Hepatocyte (in vitro differentiated cells): ENCODE measurements around the gene GPATCH11.

ENCODE experiments used
- CTCF ChIP-seq: fragments of 200-600 bp; sonication (generic); IDR thresholded peaks from 2 replicates; pipeline ENCODE4 v1.5.1; 2016; ENCODE audit warnings: antibody characterized with exemption, mild to moderate bottlenecking; ENCODE audit not compliant: poor library complexity
- EZH2 ChIP-seq: fragments of 200-600 bp; sonication (generic); IDR thresholded peaks from 2 replicates; pipeline ENCODE4 v1.6.1; 2016; ENCODE audit warnings: antibody characterized with exemption, mild to moderate bottlenecking, borderline replicate concordance
- EZH2phosphoT487 ChIP-seq: fragments of 200-600 bp; sonication (generic); IDR thresholded peaks from one replicate; pipeline ENCODE4 v1.6.1; 2018; ENCODE audit warnings: antibody characterized with exemption, mild to moderate bottlenecking, low read depth, moderate library complexity; ENCODE audit not compliant: unreplicated experiment, severe bottlenecking

- no peak for TF ChIP-seq CTCF
- no peak for TF ChIP-seq EZH2phosphoT487
- TF ChIP-seq EZH2 = no peak
These were observed 26.2 kb downstream of the GPATCH11 start for GRCh38 chr2:37110306-37111212.
